Gastrocnemius medialis (tissue), 4 donors: ENCODE results near the gene PAK4.

Source experiments
- CTCF ChIP-seq, 5 experiments: fragments of 450-650 bp in 3 of 5; fragments of 200-600 bp in 2 of 5; sonication (generic) in 2 of 5; IDR thresholded peaks in 4 of 5; conservative IDR thresholded peaks in 1 of 5; 1 replicate in 4 of 5; 2 replicates in 1 of 5; pipeline ENCODE4 v1.5.1; 2016 to 2019; ENCODE audit warnings: antibody characterized with exemption in 5 of 5, mild to moderate bottlenecking in 3 of 5, moderate library complexity in 3 of 5
- POLR2A ChIP-seq, 2 donors: fragments of 450-650 bp; IDR thresholded peaks; one replicate each; pipeline ENCODE4 v1.6.1; 2017; ENCODE audit warnings: antibody characterized with exemption in 2 of 2, mild to moderate bottlenecking in 2 of 2, moderate library complexity in 2 of 2

DNA sequence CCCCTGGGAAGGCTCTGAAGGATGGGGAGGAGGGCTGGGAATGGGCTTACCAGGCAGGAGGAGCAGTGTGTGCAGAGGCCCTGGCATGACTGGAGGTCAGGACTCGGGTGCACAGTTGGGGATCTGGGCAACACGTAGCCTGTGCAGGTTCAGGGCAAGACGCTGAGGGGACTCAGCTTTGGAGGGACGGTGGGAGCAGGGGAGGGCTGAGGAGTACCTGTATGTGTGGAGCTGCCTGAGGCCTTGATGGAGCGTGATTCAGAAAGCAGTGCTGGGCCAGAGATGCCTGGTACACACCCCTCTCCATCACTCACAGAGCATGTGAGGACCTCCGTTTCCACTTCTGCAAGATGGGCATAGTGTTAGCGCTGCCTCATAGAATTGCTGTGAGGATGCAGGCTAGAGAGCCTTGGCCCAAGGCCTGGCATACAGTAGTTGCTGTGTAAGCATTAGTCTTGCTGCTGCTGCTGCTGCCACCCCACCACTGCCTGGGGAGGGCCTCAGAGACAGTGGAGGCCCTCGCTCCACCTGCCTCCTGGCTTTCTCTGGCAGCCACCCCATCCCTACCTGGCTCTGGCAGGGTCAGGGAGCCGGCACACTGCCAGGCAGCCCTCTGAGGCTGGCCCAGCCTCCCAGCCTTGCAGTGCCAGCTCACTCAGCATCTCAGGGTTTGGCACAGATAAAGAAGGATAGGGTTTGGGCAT is 2.4 kb downstream of the PAK4 start:
- no peak for TF ChIP-seq CTCF (IDR thresholded peaks at IDR 0.05 in 4 of 5, conservative IDR thresholded peaks at IDR 0.05 in 1 of 5)
- no peak for TF ChIP-seq POLR2A (IDR thresholded peaks at IDR 0.05)
